ENCODE data around the gene OPN3. TPM values are rescaled to one million over a fixed set of nuclear protein-coding genes. Genes with fewer than 3 reads are reported as not detected.
A peak's percentile ranks its signal among the peaks of the same experiment; 100 is the strongest.

Gene OPN3
- total and polyA plus RNA-seq, 2 donors (not counting 1 experiment from before 2014, with no cell fraction given): 21.0 to 29.6 TPM

- no peak overlapping the region for H3K27ac ChIP-seq (ENCODE audit: low read length in 2 of 2)
- ChIA-PET POLR2A (no interaction called here), CTCF (no interaction called here)
- Mint-ChIP-seq H3K9me3 (ENCODE audit: insufficient read depth) (no peaks in the 10 kb centered on the region), H3K4me3 (no peak overlapping the region), H3K4me1 (peaks cover 36% of the 10 kb centered on the region), H3K27me3 (no peaks in the 10 kb centered on the region), H3K27ac (no peak overlapping the region)
- peaks cover 41% of the 10 kb centered on the region for H3K79me2 ChIP-seq (ENCODE audit: control insufficient read depth, insufficient read depth, low read length)
- ATAC-seq (ENCODE audit: low read depth): no peak
- no peak overlapping the region for H2AFZ ChIP-seq (ENCODE audit: insufficient read depth, low read depth, low read length, poor library complexity, severe bottlenecking)
- no peak for DNase-seq
- H3K4me3 ChIP-seq (ENCODE audit: control extremely low read depth in 1 of 5, extremely low read depth in 1 of 5, insufficient read depth in 1 of 5, low read depth in 2 of 5, low read length in 4 of 5): no peak overlapping the region
- H3K9ac ChIP-seq (ENCODE audit: low read length): no peak overlapping the region
- no peaks in the 10 kb centered on the region for H4K20me1 ChIP-seq (ENCODE audit: control insufficient read depth, insufficient read depth, low read length, poor library complexity, severe bottlenecking)
- TF ChIP-seq CTCF (IDR thresholded peaks at IDR 0.05): no peak
- no peak for TF ChIP-seq EZH2 (IDR thresholded peaks at IDR 0.05; ENCODE audit: borderline replicate concordance, insufficient read depth, low read depth, low read length, poor library complexity, severe bottlenecking)
- WGBS (ENCODE audit: insufficient coverage): no CpG with 5 or more reads among the region's 3 CpGs
- H3K9me3 ChIP-seq (ENCODE audit: control extremely low read depth in 1 of 3, control insufficient read depth in 2 of 3, insufficient read depth in 1 of 3, low read length in 2 of 3): no peaks in the 10 kb centered on the region
- H3K27me3 ChIP-seq (replicated peaks in 1 of 4; ENCODE audit: control extremely low read depth in 1 of 4, control insufficient read depth in 3 of 4, insufficient read depth in 4 of 4, low read length in 3 of 4): no peaks in the 10 kb centered on the region
- intact Hi-C loops (cut with micrococcal nuclease): no loop called here
- H3K36me3 ChIP-seq (replicated peaks in 1 of 2; ENCODE audit: control extremely low read depth in 1 of 2, control insufficient read depth in 1 of 2, extremely low read depth in 1 of 2, insufficient read depth in 2 of 2, low read length in 1 of 2): peaks cover 11 to 35% of the 10 kb centered on the region in 2 experiments
- H3K4me2 ChIP-seq (replicated peaks; ENCODE audit: low read depth, low read length, poor library complexity, severe bottlenecking): no peak overlapping the region
- peaks cover 11 to 13% of the 10 kb centered on the region in 2 donors for H3K4me1 ChIP-seq (ENCODE audit: control insufficient read depth in 2 of 2, insufficient read depth in 2 of 2, low read length in 2 of 2)
These were observed 36.4 kb downstream of the OPN3 start for GRCh38 chr1:241603731-241604245.

- ChIA-PET CTCF (interaction anchor here (1.6 kb wide), 1 partner anchor 10 kb away, joined by 10 read pairs; no protein-coding TSS in a partner anchor), POLR2A (interaction anchor here (0.9 kb wide), 1 partner anchor 49 kb away, joined by 3 read pairs; no protein-coding TSS in a partner anchor)
- Histone ChIP-seq H3K4me2 (replicated peaks; ENCODE audit: low read depth, low read length, poor library complexity, severe bottlenecking) (peak overlapping the region; percentile 59), H2AFZ (ENCODE audit: insufficient read depth, low read depth, low read length, poor library complexity, severe bottlenecking) (peak overlapping the region; percentile 19), H3K79me2 (ENCODE audit: control insufficient read depth, insufficient read depth, low read length) (peaks cover 37% of the 10 kb centered on the region), H3K36me3 (replicated peaks in 1 of 2; ENCODE audit: control extremely low read depth in 1 of 2, control insufficient read depth in 1 of 2, extremely low read depth in 1 of 2, insufficient read depth in 2 of 2, low read length in 1 of 2) (peaks cover 15 to 44% of the 10 kb centered on the region in 2 experiments), H3K9me3 (ENCODE audit: control extremely low read depth in 1 of 3, control insufficient read depth in 2 of 3, insufficient read depth in 1 of 3, low read length in 2 of 3) (no peaks in the 10 kb centered on the region), H3K27ac (ENCODE audit: low read length in 2 of 2) (peak overlapping the region; percentile 34 to 67), H4K20me1 (ENCODE audit: control insufficient read depth, insufficient read depth, low read length, poor library complexity, severe bottlenecking) (no peaks in the 10 kb centered on the region), H3K4me3 (ENCODE audit: control extremely low read depth in 1 of 5, extremely low read depth in 1 of 5, insufficient read depth in 1 of 5, low read depth in 2 of 5, low read length in 4 of 5) (peak overlapping the region in 1 of 5 experiments; percentile 3), H3K27me3 (replicated peaks in 1 of 4; ENCODE audit: control extremely low read depth in 1 of 4, control insufficient read depth in 3 of 4, insufficient read depth in 4 of 4, low read length in 3 of 4) (no peaks in the 10 kb centered on the region), H3K9ac (ENCODE audit: low read length) (peak overlapping the region; percentile 29), H3K4me1 (ENCODE audit: control insufficient read depth in 2 of 2, insufficient read depth in 2 of 2, low read length in 2 of 2) (peaks cover 33 to 37% of the 10 kb centered on the region in 2 donors)
- H3K4me1 Mint-ChIP-seq: peaks cover 49% of the 10 kb centered on the region
- H3K4me3 Mint-ChIP-seq: peak overlapping the region; percentile 35
- intact Hi-C loops (cut with micrococcal nuclease): no loop called here
- no CpG with 5 or more reads among the region's 2 CpGs for WGBS (ENCODE audit: insufficient coverage)
- no peaks in the 10 kb centered on the region for H3K9me3 Mint-ChIP-seq (ENCODE audit: insufficient read depth)
- H3K27me3 Mint-ChIP-seq: no peaks in the 10 kb centered on the region
- TF ChIP-seq EZH2 (IDR thresholded peaks at IDR 0.05; ENCODE audit: borderline replicate concordance, insufficient read depth, low read depth, low read length, poor library complexity, severe bottlenecking): no peak
- ATAC-seq (ENCODE audit: low read depth) (peak; percentile 49), DNase-seq (peak; percentile 24)
- peak overlapping the region; percentile 79 for H3K27ac Mint-ChIP-seq
These were observed 39.7 kb downstream of the OPN3 start for GRCh38 chr1:241600496-241600901.

Data from B cell (primary cell).